Medulla oblongata (tissue), 1 donor: Measurements from ENCODE around the gene FKBP1A.
"Not testable (repeated sequence)": the region's sequence is repeated elsewhere in the genome, so short reads cannot be mapped to it uniquely, and the experiment has no call there.

ENCODE experiments used
- DNase-seq: peaks from one replicate; pipeline ENCODE4 v3.0.0-alpha.2; 2015; ENCODE audit errors: extremely low spot score

FKBP1A gene

DNA sequence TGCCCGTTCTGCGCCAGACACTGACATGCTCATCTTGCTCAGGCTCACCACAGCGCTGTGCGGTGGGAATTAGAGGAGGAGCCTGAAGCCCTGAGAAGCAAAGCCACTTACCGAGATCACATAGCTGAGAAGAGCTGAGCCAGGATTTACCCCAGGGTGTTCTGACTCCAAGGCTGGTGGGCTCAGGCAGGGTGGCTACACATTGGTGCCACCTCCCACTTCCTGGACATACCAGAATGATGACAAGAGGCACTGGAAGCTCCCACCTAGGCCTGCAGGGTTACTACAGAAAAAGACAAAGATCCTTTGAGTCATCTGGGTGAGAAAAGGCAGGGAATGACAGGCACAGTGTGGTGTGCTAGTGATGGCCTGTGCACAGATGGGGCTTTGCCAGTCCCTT is 24.4 kb upstream of the FKBP1A start:
- no peak for DNase-seq

DNA sequence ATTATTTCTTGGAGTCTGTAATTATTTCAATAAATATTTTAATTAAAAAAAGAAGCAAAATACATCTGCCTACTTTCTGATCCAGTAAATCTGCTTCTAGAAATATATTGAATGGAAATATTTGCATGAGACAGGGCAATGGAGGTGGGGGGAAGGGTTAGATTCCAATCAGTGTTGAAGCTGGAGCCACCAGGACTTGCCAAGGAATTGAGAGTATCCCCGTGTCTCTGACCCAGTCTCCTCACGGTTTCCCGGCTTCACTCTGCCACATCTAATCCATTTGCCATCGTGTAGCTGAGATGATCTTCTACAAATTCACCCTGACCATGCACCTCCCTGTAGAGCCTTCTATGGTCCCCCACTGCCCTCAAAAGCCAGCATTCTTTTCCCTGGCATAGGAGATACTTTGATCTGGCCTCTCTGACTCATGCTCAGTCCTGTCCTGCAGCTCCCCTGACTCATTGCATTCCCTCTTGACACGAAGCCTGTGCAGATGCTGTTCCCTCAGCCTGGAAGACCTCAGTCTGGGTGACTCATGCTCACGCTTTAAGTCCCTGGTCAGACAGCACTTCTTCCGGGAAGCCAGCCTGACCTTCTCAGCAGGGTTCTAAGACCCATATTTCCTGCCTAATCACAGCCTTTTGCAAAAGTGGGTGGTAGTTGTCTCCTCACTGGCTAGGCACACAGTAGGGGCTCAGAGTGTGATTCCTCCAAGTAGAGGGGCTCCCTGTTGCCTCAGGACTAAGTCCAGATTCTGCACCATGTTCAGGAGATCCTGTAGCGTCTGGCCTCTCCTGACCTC is 23.0 kb upstream of the FKBP1A start:
- DNase-seq, result no peak

DNA sequence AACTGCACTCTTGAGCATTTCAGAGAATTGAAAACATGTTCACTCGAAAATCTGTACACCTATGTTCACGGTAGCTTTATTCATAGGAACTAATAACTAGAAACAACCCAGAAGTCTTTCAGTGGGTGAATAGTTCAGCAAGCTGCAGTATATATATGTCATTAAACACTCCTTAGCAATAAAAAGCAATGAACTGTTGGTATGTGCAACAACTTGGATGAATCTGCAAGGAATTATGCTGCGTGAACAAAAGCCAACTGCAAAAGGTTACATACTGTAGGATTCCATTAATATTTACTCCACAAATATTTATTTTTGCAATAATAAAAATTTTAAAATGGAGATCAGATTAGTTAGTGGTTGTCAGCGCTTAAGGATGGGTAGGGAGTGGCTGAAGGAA is 22.1 kb upstream of the FKBP1A start:
- DNase-seq, result no peak

DNA sequence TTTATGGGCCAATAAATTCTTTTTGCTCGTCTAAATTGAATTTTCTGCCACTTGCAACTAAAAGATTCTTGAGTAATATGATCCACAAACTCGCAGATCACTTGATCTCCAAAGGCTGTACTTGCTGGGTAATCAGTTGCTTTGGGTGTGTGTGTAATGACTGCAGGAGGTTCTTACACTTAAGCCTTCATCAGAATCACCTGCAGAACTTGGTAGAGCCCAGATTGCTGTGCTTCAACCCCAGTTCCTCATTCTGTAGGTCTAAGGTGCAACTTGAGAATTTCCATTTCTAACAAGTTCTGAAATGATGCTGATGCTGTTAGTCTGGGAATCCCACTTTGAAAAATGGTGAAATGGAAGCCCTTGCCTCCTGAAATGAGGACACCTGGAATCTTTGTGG is 12.9 kb upstream of the FKBP1A start:
- no peak for DNase-seq

GRCh38 chr20:1403624-1404023 is 10.8 kb upstream of the FKBP1A start:
- DNase-seq, result no peak

GRCh38 chr20:1402149-1402548 is 9.3 kb upstream of the FKBP1A start:
- DNase-seq, result no peak

DNA sequence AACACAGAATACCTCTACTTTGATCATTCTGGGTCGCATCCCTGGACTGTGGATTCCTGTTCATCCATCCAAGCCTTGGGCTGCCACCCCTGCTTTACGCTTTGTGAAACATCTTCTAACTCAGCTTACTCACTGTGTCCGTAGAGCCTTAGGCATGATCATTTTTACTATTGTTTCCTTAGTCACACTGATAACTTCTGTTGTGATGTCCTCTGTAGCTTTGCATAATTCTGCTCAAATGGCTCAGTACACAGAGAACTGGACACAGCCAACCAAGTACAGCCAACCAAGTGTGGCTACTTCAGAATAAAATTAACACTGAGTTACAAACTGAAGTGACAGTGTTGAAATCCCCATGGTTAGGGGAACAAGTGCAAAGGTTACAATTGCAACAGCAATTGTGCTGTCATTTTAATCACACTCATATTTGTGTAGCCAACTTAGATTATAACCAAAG is 8.6 kb upstream of the FKBP1A start:
- no peak for DNase-seq

- not testable (repeated sequence) for DNase-seq
Measured at GRCh38 chr20:1399678-1400366, 7.0 kb upstream of the FKBP1A start.

- not testable (repeated sequence) for DNase-seq
Measured at GRCh38 chr20:1398185-1398584, 5.3 kb upstream of the FKBP1A start.

DNA sequence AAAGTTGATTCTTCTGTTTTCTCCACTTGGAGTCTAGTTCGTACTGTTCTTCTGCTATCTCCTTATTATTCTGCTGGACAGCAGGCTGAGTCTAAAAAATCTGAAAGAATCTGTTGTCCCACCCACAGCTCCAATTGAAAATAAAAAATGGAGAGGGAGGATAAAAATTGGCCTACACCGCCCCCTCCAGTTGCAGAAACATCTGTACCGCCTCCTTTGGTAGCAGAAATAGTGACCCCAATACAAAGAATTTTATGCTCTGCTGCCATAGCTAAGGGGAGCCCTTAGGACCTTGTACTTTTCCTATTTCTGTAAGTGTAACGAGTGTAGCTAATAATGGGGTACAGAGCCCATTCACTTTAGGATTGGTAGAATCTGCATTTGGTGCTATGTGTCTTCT is 4.9 kb upstream of the FKBP1A start:
- no peak for DNase-seq

- no peak for DNase-seq
Measured at GRCh38 chr20:1396702-1397101, 3.8 kb upstream of the FKBP1A start.

GRCh38 chr20:1396264-1396663 is 3.4 kb upstream of the FKBP1A start:
- DNase-seq, result no peak

- no peak for DNase-seq
Measured at GRCh38 chr20:1394686-1395085, 1.8 kb upstream of the FKBP1A start.

DNA sequence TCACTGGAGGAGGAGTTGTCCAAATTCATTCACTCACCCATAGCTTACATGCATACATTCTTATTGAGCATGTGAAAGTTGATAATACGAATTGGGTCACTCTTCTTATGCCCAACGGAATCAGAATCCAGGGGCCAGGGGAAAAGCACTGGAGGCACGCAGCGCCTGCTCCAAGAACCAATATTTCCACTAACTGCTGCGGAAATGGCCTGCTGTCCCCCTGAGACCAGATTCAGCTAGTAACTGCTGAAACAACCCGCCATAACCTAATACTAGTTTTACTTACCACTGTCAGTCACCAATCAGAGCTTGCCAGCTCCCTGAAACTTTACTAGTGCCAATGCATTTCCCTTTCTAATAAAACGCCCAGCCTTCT is 641 bp upstream of the FKBP1A start:
- DNase-seq, result no peak

DNA sequence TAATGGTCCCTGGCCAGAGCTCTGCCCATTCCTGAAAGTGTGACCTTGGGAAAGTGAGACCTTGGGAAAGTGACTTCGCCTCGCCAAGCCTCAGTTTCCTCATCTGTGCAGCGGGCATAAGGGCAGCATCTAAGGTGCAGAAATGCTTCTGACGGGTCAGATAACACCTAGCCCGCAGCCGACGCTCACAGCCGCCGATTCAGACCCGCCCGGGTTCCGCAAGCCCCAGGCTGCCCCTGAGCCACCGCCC is 486 bp downstream of the FKBP1A start:
- no peak for DNase-seq

GRCh38 chr20:1391640-1392442 is 1.0 kb downstream of the FKBP1A start:
- no peak for DNase-seq

DNA sequence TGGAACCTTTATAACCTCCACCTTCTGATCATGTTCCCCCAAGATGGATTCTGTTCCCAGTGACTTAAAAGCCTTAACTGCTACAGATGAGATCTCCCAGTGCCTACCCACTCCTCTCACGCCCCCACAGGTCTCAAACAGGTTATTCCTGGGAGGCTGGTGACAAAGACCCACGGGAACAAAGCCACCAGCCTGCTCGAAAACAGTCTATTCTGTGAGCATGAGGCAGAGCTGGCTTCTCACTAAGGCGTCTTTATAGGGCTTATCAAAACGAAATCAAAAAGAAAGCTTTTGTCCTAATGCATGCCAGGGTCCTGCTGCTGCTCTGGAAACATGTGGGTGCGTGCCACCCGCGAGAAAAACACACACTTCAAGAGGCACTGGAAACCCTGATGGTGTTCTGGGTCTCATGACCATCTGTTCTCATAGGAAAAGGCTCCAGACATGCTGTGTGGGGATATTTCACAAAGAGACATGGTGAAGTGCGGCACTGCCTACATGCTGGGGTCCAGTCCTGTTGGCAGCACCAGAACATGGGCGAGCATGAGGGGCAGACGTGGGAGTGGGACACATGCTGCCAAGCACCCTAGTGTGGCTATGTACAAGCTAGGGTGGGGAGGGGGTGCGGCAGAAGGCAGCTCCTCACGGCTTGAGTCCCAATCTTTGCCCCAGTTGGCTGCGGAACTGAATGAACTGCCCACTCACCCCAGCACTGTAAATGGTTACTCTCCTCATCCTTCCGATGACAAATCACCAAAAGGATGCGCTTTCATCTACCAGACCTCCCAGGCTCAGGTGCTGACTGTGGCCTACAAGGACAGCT is 2.1 kb downstream of the FKBP1A start:
- no peak for DNase-seq

- no peak for DNase-seq
Measured at GRCh38 chr20:1389703-1390580, 2.9 kb downstream of the FKBP1A start.

DNA sequence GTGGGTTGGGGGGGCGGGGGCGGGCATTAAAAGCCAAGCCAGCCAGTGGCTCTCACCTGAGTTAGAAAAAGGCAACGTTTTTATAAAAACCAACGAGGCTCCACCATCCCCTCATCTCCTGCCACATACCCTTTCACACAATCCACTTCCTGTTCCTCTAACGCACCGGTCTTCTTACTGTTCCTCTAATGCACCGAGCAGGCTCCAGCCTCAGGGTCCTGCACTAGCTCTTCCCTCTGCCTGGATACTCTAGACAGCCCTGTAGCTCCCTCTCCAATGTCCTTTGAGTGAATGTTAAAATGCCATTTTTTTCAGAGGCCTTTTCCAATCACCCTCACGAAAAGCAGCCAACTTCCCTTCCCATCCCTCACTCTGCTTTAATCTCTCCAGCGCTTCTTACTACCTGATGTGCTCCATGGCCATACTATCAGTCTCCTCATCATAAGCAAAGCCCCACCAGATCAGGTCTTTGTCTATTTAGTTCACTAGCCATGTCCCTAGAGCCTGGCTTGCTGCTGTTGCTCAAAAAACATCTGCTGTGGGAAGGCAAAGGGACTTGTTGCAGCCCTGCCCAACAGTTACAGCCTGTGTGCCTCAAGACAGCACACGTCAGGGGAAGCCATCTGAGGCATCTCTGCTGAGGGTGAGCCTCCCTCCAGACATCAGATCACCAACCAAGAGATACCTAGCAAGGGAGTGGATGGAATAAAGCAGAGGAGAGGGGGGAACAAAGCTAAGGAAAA is 3.9 kb downstream of the FKBP1A start:
- DNase-seq, result no peak

DNA sequence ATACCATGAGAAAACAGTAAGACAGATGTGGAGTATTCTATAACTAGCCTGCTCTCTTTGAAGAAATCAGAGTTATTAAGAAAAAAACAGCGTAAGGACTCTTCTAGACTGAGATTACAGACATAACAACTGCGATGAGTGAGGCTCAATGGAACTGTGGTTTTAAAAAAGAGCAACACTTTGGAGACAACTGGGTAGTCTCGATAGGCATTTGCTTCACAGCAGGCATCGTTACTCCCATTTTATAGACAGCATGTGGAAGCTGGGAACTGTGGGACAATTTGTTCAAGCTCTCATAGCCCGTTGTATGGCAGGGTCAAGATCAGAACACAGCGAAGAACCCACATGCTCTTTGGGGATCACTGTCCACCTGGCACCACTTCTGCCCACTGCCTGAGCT is 4.6 kb downstream of the FKBP1A start:
- no peak for DNase-seq
